NCI-H2171 (cell line): ENCODE results near the gene CSRP3.

Experiments used
- DNase-seq: peaks from one replicate; lab custom pipeline; 2025; lab: John Stamatoyannopoulos, UW

CSRP3 gene

DNA sequence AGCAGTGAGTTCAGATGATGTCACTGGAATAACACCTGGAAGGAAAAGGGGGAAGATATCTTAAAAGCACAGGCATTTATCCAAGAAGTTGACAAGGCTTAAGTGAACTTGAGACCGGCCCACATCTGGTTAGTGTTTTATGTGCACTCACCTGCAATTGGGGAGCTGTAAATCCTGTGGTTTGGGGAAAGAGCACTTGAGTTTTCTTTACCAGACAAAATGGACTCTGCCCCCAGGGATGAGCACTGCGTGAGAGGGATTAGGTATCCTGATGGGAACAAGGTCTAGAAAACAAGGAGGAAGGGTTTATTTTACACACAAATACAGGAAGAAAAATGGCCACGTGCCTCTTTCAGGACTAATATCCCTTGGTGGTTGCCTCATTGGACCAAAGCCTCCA is 23.8 kb upstream of the CSRP3 start:
- DNase-seq = no peak

DNA sequence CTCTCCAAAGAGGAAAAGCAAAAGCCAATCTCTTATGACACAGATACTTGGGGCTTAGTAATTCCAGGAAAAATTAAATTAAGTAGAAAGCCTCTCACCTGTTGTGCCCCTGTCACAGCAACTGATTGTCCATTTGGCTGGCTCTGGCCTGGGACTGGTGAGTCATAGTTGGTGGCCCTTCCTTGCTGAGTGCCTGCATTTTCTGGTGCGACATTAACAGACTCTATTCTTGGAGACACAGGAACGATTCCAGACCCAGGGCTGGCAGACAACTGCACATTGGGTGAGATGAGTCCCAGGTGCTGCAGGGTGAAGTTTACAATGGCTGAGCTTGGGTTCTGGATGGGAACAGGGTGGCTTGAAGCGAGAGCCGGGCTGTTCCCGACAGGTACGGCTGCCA is 23.3 kb upstream of the CSRP3 start:
- no peak for DNase-seq

- no peak for DNase-seq
Observed at GRCh38 chr11:19220903-19221724, 19.3 kb upstream of the CSRP3 start.

DNA sequence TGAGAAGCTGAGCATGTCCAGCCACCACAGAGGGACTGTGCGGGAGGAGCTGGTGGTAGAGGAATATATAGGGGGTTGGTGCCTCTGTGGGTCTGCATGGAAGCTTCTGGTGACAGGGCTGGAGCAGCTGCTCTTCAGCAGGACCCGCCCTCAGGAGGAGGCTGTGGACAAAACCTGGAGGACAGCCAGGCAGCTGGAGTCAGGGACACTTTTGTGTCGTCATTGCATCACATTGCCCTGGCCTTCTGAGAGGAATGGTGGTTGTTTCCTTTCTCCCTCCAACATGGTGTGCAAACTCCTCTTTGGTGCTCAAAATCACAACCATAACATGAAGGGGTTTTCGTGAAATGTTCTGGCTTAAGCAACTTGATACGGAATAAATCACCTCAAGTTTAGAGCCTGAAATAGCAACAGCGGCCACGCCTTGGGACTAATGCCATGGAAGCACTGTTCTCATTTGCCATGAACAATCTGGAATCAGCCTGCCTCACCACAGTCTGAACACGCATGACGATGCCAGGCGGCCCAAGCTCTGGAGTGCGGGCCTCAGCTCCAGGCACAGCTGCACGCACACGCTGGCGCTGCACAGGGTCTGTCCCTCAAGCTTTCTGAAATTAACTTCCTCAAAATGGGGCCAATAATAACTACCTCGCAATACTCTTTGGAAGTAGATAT is 17.1 kb upstream of the CSRP3 start:
- DNase-seq = no peak

DNA sequence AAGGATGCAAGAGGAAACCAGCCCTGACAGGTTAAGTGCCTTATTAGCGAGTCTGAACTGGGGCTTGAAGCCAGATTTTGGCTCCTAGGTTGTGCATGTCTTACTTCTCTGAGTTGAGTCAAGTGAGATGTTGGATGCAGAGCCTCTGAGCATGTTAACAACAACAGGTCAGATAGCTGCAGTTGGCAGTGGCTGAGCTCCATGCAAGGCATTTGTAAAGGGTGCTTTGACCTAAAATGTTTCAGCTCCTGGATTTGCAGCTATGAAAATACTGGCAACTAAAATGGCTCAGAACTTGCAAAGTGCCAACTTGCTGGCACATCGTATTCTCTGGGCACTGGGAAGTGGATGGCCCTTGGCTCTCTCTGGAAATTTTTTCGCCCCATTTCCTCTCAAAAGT is 16.4 kb upstream of the CSRP3 start:
- DNase-seq = no peak

- no peak for DNase-seq
Observed at GRCh38 chr11:19216709-19217374, 15.1 kb upstream of the CSRP3 start.

DNA sequence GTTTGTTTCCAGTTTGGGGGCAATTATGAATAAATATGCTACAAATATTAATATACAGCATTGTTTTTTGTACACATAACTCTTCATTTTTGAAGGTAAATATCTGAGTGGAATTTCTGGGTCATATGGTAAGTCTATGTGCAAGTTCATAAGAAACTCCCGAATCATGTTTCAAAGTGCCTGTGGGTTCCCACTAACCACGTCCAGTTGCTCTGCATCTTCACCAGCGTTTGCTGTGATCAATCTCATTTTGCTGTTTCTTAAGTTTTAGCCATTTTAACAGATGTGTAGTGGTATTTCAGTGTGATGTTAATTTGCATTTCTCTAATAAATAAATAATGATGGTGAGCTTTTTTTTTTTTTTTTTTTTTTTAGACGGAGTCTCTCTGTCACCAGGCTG is 14.2 kb upstream of the CSRP3 start:
- DNase-seq = no peak

DNA sequence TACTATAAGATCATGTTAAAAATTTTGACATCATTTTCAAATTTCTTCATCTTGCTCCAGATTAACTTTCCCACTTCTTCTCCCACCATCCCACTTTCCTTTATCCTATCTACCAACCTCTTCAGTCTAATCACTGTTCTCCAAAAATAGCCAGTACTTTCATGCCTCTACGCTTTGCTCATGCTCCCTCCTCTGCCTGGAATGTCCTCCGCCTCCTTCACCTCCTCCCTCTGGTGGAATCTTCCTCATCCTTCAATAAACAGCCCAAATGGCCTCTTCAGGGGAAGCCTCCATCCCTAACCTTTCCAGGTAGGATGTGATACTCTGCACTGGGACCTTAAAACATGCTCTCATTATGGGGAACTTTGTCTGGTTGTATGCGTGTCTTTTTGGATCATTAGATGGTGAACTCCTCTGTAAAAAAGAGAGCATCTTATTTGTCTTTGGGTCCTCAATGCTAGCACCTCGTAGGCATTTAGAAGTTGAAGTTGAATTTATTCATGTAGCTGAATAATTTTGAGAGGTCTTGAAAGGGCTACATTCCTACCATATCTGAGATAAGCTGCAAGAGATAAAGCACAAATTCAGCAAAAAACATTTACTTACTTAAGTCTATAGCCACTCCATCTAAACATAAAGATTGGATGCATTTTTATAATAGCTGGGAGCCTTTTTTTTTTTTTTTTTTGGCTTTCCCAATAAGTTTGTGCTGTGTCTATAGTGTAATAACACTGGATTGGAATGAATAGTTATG is 8.0 kb upstream of the CSRP3 start:
- DNase-seq = no peak

- DNase-seq = no peak
Observed at GRCh38 chr11:19208959-19209546, 7.3 kb upstream of the CSRP3 start.

GRCh38 chr11:19208181-19208580 is 6.4 kb upstream of the CSRP3 start:
- no peak for DNase-seq

GRCh38 chr11:19204836-19205235 is 3.1 kb upstream of the CSRP3 start:
- no peak for DNase-seq

GRCh38 chr11:19200410-19201201 is 1.2 kb downstream of the CSRP3 start:
- DNase-seq = no peak

GRCh38 chr11:19199771-19200170 is 2.0 kb downstream of the CSRP3 start:
- DNase-seq = no peak

DNA sequence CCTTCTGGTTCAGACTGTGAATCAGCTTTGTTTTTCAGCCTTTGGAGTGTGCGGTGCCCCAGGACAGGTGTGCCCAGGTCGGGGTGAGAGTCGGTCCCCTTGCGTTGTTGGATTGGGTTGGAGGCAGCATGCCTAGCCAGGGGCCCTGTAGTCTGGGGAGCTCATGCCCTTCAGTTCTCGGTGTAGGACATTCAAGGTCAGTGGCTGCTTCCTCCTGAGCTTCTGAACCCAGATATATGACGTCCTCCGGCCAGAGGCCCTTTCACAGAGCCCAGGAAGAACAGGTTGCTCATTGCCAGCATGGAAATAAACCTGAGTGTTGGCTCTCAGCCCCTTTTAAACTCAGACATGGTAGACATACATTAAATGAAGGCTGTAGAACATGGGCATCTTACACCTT is 2.7 kb downstream of the CSRP3 start:
- no peak for DNase-seq

DNA sequence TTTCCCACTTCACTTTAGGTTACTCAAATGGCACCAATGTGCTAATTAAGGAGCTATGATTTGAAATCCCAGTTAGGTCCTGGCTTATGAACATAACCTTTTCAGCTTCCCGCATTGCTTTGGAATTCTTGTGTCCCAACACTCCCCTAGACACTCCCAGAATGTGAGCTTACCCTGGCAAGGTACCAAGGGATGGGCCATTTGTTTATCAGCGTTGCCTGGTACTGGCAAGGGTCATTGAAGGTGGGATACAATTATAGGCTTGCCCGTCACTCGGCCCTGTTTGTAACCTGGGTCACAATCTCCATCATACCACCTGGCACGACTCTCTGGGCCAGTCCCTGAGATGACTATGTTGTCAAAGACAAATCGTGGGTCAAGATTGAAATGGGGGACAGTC is 5.4 kb downstream of the CSRP3 start:
- DNase-seq = no peak

- no peak for DNase-seq
Observed at GRCh38 chr11:19194620-19195308, 7.0 kb downstream of the CSRP3 start.

- DNase-seq = no peak
Observed at GRCh38 chr11:19193916-19194315, 7.9 kb downstream of the CSRP3 start.

DNA sequence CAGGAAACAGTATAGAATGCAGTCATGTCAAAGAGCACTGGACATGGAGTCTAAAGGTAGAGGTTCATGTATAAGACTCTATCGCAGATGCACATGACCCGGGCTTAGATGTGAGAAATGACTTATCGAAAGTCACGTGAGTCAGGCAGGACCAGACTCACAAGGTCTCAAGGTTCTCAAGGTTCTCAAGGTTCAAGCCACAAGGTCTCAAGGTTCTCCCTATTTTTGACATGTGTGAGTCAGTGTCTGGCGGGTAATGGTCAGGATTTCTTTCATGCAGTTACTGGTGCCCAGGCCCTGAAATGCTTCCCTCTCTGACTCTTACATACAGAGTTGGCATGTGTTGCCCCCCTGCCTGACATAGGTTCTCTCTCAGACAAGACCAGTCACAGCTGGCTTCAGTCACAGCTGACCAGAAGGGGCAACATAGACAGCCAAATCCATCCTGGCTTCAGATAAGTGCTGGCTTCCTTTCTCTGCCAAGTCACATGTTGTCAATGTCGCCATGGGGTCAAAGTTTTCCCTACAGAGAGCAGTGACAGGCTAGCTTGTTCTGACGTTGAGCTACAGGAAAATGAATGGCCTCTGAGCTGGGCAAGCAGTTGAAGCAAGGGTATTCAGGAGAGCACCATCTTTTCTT is 10.1 kb downstream of the CSRP3 start:
- DNase-seq = no peak

GRCh38 chr11:19187833-19188258 is 13.9 kb downstream of the CSRP3 start:
- DNase-seq = no peak
